GM21786 (cell line): ENCODE measurements around the gene SNX5.
A peak's percentile ranks its signal among the peaks of the same experiment; 100 is the strongest.

Source experiments
- ATAC-seq: cut with Tn5 transposase; IDR thresholded peaks from one replicate; pipeline ENCODE4 v1.9.1; 2021; ENCODE audit not compliant: unreplicated experiment

The SNX5 gene

DNA sequence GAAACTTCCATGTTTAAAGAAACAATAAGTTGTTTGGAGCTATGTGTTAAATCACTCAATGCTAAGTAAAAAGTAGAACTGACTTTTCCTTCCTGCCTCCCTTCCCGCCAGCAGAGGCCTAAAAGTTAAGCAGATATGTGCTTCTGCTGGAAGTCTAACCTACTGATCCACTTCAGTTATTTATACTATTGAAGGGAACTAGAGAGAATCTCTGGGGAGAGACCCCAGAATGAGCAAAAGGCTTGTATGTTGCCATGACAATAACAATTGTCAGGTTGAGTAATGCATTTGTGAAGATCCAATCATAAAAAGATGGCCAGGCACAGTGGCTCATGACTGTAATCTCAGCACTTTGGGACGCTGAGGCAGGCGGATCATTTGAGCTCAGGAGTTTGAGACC, 25.0 kb upstream of the SNX5 start:
- no peak for ATAC-seq

- ATAC-seq, result no peak
Measured at GRCh38 chr20:17992847-17993513, 24.4 kb upstream of the SNX5 start.

DNA sequence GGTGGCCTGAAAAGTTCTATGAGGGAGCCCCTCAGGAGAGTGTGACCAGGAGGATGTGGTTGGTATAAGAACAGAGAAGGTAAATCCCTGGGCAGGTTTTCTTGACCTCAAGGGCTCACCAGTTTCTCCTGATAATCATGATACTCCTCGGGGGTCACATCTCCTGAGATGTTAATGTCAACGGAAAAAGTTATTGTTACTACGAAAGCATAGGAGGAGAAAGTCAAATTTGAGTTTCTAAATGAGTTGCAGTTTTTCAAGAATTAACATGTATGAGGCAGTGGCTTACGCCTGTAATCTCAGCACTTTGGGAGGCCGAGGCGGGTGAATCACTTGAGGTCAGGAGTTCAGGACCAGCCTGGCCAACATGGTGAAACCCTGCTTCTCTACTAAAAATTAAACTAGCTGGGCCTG, 23.6 kb upstream of the SNX5 start:
- ATAC-seq, result peak; percentile 61

GRCh38 chr20:17990278-17990972, 21.8 kb upstream of the SNX5 start:
- ATAC-seq, result no peak

DNA sequence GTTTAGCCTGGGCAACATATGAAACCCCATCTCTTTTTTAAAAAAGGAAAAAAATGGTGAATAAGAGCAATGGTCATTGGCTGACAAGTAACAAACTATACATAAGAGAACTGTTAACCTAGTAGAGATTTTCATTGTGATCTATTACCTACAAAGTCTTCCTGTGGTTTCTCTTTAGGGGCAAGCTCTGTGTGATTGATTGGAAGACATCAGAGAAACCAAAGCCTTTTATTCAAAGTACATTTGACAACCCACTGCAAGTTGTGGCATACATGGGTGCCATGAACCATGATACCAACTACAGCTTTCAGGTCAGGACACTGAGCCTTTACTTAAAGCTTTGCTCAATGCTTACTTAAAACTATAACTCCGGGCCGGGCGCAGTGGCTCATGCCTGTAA, 19.4 kb upstream of the SNX5 start:
- no peak for ATAC-seq

GRCh38 chr20:17985388-17986018, 16.9 kb upstream of the SNX5 start:
- no peak for ATAC-seq

DNA sequence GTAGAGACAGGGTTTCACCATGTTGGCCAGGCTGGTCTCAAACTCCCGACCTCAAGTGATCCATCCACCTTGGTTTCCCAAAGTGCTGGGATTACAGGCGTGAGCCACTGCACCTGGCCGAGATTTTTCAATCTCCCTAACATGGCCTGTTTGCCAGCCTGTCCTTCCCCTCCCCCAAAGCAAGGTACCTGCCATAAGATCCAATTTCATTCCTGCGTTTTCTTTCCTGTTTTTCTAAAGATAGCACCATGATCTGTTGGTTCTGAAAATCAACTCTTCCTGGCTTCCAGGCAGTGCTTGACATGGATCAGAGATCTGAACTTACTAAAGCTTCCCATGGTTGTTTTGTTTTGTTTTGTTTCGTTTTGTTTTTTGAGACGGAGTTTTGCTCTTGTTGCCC, 7.7 kb upstream of the SNX5 start:
- ATAC-seq, result no peak

- ATAC-seq, result no peak
Measured at GRCh38 chr20:17972121-17972520, 3.5 kb upstream of the SNX5 start.

DNA sequence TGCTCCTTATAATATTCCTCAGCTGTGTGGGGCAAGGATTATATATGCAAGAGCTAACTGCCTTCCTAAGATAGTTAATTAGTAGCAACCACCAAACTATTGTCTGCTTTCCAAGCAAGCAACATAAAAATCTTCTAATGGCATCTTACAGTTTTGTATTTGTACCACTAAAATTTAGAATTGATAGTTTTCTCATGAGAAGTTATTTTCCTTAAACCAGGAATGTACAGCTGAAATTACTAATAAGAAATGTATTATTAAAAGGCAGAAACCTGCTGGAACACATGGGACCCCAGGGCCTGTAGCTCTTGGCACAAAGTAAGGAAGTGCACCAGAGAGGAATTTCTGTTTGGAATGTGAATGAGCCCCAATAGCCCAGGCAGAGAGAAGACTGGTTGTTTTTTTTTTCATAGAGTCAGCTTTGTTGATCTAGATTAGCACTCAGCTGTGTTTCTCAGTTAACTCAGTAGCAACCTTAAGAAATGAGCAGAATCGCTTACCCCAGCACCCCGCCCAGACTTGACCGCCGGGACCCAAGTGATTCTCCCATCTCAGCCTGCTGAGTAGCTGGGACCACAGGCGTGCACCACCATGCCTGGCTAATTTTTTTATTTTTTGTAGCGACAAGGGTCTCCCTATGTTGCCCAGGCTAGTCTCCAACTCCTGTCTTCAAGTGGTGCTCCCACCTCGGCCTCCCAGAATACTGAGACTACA, 2.9 kb upstream of the SNX5 start:
- ATAC-seq, result no peak

DNA sequence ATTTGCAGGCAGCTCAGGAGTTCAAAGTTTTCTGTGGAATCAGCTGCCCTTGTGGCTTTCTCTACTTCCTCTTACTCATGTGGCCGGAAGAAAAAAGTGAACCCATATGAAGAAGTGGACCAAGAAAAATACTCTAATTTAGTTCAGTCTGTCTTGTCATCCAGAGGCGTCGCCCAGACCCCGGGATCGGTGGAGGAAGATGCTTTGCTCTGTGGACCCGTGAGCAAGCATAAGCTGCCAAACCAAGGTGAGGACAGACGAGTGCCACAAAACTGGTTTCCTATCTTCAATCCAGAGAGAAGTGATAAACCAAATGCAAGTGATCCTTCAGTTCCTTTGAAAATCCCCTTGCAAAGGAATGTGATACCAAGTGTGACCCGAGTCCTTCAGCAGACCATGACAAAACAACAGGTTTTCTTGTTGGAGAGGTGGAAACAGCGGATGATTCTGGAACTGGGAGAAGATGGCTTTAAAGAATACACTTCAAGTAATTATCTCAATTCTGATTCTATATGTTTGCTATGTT, 1.4 kb upstream of the SNX5 start:
- no peak for ATAC-seq

GRCh38 chr20:17969278-17969883, 787 bp upstream of the SNX5 start:
- peak; percentile 0 for ATAC-seq

DNA sequence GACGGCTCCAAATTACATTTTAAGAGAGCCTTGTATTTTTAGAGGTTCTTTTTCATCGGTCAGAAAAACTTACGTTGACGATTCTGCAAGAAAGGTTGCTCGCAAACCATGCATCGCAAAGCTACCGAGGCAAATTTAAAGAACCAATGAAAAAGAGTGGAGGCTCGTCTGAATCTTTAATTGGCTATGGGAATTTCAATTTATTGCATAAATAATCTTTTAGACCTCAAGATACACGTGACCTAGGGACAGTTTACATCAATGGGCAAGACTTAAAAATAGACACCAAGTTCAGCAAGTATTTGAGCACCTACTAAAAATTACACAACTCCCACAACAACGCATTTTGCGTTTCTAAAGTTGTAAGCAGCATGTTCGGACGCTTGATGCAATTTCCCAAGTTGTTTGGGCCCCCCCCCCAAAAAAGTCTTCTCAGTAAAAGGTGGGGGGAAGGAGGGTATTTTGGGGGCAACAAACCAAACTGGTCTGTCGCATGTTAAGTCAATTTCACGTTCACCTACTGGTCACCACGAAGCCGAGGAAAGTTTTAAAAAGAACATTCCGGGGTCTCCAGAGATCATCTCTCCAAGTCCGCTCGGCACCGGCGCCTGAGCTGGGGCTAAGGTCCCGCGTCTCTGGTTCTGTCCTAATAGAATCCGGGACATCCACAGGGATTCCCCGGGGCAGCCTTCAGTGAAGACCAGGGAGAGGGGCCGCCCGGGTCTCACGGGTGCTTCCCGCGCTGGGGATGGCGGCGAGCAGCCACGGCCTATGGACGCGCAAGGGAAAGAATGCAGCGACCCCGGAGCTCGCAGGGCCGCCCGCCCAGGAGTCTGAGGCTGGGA, 851 bp downstream of the SNX5 start:
- no peak for ATAC-seq

GRCh38 chr20:17966432-17967310, 1.9 kb downstream of the SNX5 start:
- ATAC-seq, result no peak

DNA sequence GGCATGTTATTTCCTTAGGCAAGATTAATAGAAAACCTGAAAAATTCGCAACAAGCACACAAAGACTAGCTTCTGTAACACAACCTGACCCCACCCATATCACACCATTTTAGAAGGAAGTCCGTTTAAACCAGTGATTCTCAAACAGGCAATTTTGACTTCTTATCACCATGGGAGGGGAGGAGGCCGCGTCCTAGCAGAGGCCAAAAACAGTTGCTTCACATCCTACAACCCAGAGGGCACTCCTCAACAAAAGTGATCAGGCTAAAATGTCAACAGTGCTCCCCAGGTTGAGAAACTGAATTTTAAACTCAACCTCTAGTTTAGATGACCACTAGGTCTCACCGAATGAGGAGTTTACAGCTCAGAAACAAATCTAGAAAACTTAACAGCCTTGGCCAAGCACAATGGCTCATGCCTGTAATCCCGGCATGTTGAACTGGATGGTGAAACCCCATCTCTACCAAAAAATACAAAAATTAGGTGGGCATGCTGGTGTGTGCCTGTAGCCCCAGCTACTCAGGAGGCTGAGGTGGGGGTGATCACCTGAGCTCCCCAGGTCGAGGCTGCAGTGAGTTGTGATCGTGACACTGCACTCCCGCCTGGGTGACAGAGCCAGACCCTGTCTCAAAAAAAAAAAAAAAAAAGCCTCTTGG, 3.4 kb downstream of the SNX5 start:
- no peak for ATAC-seq

GRCh38 chr20:17964632-17965031, 4.0 kb downstream of the SNX5 start:
- no peak for ATAC-seq

- no peak for ATAC-seq
Measured at GRCh38 chr20:17964073-17964472, 4.5 kb downstream of the SNX5 start.

DNA sequence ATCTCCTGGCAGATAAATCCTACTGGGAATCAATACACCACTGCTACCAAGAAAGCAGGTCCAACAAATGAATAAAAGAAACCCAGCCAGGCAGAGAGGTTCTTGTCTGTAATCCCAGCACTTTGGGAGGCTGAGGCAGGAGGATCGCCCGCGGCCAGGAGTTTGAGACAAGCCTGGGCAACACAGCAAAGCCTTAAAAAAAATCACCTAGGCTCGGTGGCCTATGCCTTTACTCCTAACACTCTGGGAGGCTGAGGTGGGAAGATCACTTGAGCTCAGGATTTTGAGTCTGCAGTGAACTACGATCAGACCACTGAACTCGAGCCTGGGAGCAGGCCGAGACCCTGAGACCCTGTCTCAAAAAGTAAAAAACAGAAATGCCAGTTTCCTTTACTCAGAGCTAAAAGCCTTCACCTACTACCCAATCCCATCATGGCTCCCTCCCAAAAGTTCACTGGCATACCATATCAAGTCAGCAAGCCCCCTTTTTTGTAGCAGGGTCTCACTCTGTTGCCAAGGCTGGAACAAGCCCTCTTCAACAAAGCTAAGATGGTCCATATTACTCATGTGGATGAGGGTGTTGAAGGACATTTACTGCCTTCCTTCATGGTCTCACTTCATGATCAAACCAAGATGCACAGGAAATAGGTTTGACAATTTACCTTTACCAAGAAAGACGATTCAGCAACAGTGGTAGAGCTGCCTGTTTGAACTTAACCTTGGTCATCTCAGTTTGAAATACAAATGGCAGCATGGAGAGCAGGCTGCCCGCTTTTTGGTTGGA, 5.3 kb downstream of the SNX5 start:
- ATAC-seq, result no peak

GRCh38 chr20:17961587-17961940, 7.0 kb downstream of the SNX5 start:
- ATAC-seq, result no peak
